Omental fat pad (tissue), 4 donors: ENCODE results near the gene RACGAP1. TPM values are rescaled to one million over a fixed set of nuclear protein-coding genes. Genes with fewer than 3 reads are reported as not detected.

Source experiments
- ATAC-seq: fragments of 150-250 bp; one replicate; pipeline ENCODE4 v1.9.1; 2016; ENCODE audit warnings: mild to moderate bottlenecking, moderate library complexity; ENCODE audit not compliant: low FRiP score
- DNase-seq: peaks from one replicate; pipeline ENCODE4 v3.0.0-alpha.2; 2019; ENCODE audit warnings: low spot score
- CTCF ChIP-seq, 3 donors: fragments of 450-650 bp; IDR thresholded peaks; one replicate each; pipeline ENCODE4 v1.5.1; 2016 to 2017; ENCODE audit warnings: antibody characterized with exemption in 3 of 3, mild to moderate bottlenecking in 3 of 3, moderate library complexity in 2 of 3
- total RNA-seq, 4 donors: library from RNA; depleted of rRNA; stranded (reverse); fragments of >200 nt; gene quantifications; one replicate each; pipeline ENCODE4 v1.1.0, GENCODE V29; 2016

The RACGAP1 gene
- total RNA-seq, 4 donors from 2014 or later: 5.2 to 15.3 (median 8.5) TPM

GRCh38 chr12:50026691-50027090 lies 1.4 kb upstream of the RACGAP1 start:
- TF ChIP-seq CTCF (IDR thresholded peaks at IDR 0.05): no peak
- DNase-seq (no peak), ATAC-seq (no peak)

GRCh38 chr12:50024805-50025186 lies 498 bp downstream of the RACGAP1 start:
- DNase-seq (no peak), ATAC-seq (peak; percentile 24)
- TF ChIP-seq CTCF (IDR thresholded peaks at IDR 0.05): no peak

- no peak for DNase-seq
- no peak for ATAC-seq
- no peak for TF ChIP-seq CTCF (IDR thresholded peaks at IDR 0.05)
These were observed 1.1 kb downstream of the RACGAP1 start for GRCh38 chr12:50024227-50024626.

- no peak for DNase-seq
- no peak for TF ChIP-seq CTCF (IDR thresholded peaks at IDR 0.05)
- ATAC-seq: no peak
These were observed 2.4 kb downstream of the RACGAP1 start for GRCh38 chr12:50022903-50023302.

- ATAC-seq (no peak), DNase-seq (no peak)
- no peak for TF ChIP-seq CTCF (IDR thresholded peaks at IDR 0.05)
These were observed 4.3 kb downstream of the RACGAP1 start for GRCh38 chr12:50021031-50021430.

GRCh38 chr12:50019524-50019923 lies 5.8 kb downstream of the RACGAP1 start:
- no peak for TF ChIP-seq CTCF (IDR thresholded peaks at IDR 0.05)
- no peak for DNase-seq
- no peak for ATAC-seq

GRCh38 chr12:50018968-50019367 lies 6.3 kb downstream of the RACGAP1 start:
- ATAC-seq (no peak), DNase-seq (no peak)
- no peak for TF ChIP-seq CTCF (IDR thresholded peaks at IDR 0.05)
